T-helper 2 cell treated with Interferon-gamma antibody and Interleukin-4, amounts not matched to agents 100 ng/mL and 5 ng/mL, for 36 hours (primary cell): ENCODE measurements around the gene FOXB1. TPM values are rescaled to one million over a fixed set of nuclear protein-coding genes. Genes with fewer than 3 reads are reported as not detected.

Source experiments
- intact Hi-C: fragments of 100-400 bp; cut with micrococcal nuclease; formaldehyde crosslinking; loops from one replicate; pipeline ENCODE4 v1.15.1; 2023
- total RNA-seq: library from RNA; stranded (reverse); gene quantifications from 2 replicates; pipeline ENCODE4 v1.2.3, GENCODE V29; 2022

Gene FOXB1
- 1.5 and 1.6 TPM in 2 replicates for total RNA-seq

DNA sequence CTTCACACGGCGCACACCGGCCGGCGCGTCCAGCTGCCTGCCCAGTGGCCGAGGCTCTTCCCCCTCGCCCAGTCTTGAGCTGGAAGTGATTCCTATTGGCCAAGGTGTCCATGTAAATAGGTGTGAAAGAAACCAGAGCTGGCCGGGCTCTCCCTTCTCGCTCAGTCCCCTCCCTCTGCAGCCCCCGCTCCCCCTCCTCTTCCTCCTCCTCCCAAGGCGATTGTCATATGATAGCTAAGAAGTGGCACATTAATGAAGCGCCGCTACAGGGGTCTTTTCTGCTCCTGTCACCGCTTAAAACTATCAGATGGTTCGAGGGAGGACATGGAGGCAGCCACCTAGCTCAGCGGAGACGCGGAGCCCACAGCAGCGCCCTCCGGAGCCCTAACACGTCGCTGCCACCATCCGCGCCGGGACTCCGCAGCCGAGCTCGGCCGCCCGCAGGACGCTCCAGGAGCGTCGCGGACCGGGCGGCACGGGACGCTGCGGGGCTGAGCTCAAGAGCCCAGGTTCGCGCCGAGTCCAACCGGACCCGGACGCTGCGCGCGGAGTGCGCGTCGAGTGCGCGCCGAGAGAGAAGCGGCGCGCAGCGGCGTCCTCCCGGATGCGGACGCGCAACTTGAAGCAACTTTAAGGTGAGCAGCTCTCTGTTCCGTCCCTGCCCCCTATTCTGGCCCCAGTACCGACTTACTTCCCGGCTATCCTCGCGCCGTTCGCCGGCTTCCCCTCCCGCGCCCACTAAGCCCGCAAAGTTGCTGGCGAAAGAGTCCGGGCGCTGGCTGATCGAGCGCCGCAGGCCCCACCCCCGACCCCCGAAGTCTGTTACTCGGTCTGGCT is at the start of gene FOXB1:
TSS of gene FOXB1 (plus strand) at position 303 of the 837 bp plus-strand sequence. CDS start 653 bp downstream, outside the sequence.
- intact Hi-C loops = loop anchor here (10.0 kb wide), 1 partner anchor 391 kb away; the partner anchor contains the start of gene ANXA2

DNA sequence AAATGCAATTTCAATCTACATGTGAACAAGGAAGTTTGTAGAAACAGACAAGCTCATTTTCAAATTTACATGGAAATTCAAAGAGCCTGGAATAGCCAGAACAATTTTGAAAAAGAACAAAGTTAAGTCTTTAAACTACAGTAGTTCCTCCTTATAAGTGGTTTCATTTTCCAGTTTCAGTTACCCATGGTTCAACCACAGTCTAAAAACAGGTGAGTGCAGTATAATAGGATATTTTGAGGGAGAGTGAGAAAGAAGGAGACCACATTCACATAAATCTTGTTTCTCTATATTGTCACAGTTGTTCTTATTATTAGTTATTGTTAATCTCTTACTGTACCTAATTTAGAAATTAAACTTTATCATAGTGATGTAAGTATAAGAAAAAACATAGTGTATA is 45.8 kb upstream of the FOXB1 start:
- intact Hi-C loops = no loop called here

- intact Hi-C loops = no loop called here
Measured at GRCh38 chr15:59960318-59960717, 43.8 kb upstream of the FOXB1 start.

DNA sequence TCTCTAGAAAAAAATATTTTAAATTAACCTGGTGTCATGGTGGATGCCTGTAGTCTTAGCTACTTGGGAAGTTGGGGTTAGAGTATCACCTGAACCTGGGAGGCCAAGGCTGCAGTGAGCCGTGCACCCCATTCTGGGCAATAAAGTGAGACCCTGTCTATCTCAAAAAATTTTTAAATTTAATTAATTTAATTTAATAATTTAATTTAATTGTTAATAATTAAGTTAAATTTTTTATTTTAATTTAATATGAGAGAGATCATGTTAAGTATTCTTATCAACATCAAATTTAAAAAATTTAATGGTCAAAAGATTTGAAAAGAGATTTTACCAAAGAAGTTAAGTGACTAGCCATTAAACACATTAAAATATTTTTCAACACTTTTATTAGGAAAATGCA is 40.8 kb upstream of the FOXB1 start:
- intact Hi-C loops = no loop called here

DNA sequence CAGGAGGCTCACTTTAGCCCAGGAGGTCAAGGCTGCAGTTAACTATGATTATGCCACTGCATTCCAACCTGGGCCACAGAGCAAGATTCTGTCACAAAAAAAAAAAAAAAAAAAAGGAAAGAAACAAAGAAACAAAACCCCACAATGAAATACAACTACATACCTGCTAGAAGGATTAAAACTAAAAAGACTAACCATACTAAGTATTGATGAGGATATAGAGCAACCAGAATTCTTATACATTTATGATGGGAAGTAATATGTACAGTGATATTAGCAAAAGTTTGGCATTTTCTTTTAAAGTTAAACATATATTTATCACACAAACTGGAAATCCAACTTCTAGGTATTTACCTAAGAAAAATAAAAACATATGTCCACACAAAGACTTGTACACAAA is 40.2 kb upstream of the FOXB1 start:
- intact Hi-C loops = no loop called here

DNA sequence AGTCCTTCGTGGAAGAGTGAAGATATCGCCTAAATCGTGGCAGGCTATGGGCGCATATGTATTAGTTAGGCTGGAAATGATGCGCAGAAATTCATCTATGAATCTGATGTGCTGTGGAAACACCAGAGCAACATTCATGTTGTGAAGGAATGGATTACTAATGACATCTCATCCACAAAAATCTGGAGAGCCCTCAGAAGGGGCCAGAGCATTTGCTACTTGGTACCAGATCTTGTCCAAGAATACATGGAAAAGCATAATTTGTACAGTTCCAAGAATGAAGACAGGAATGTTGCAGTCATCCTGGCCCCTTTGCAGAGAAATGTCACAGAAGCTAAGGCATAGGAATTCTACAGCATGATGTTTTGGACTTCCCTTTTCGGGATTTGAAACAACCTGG is 38.4 kb upstream of the FOXB1 start:
- intact Hi-C loops = no loop called here

GRCh38 chr15:59966262-59966661 is 37.8 kb upstream of the FOXB1 start:
- intact Hi-C loops = no loop called here

- intact Hi-C loops = no loop called here
Measured at GRCh38 chr15:59968314-59968713, 35.8 kb upstream of the FOXB1 start.

- intact Hi-C loops = no loop called here
Measured at GRCh38 chr15:59972241-59972640, 31.9 kb upstream of the FOXB1 start.

DNA sequence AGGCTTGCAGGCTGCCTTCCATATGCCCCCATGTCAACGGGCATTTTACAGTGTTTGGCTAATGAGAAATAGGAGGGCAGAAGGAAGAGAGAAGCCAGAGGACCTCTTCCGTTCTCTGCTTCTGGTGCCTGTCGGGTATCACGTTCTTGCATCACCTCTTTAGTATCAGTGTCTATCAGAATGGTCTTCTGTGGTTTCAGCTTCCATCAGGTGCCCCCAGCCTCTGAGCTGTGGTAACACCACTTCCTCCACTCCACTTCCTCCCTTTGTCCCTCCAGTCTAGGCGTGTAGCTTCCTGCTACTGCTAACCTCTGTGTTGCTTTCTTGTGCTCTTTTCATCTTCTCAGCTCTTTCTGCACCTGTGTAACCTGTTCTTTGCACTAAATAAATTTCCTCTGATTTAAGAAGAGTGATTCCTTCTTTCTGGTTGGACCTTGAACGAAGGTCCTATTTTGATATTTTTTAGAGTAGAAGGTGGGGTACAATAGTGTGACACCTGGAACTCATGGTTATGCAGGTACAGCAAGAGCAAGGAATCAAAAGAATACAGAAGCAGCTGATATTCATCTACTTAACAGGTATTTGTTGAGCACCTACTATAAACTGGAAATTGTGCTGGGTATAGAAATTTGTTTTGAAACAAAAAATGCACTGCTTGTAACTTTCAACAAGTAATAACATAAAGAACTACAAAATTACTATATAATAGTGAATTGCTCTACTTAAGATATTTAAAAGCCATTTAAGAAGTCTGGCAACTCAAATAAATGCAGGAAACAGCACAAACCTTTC is 27.4 kb upstream of the FOXB1 start:
- intact Hi-C loops = loop anchor here (1.0 to 2.0 kb wide), 5 partner anchors 20 to 287 kb away; partner anchors contain the start of gene BNIP2

GRCh38 chr15:59991834-59992233 is 12.3 kb upstream of the FOXB1 start:
- intact Hi-C loops = no loop called here

DNA sequence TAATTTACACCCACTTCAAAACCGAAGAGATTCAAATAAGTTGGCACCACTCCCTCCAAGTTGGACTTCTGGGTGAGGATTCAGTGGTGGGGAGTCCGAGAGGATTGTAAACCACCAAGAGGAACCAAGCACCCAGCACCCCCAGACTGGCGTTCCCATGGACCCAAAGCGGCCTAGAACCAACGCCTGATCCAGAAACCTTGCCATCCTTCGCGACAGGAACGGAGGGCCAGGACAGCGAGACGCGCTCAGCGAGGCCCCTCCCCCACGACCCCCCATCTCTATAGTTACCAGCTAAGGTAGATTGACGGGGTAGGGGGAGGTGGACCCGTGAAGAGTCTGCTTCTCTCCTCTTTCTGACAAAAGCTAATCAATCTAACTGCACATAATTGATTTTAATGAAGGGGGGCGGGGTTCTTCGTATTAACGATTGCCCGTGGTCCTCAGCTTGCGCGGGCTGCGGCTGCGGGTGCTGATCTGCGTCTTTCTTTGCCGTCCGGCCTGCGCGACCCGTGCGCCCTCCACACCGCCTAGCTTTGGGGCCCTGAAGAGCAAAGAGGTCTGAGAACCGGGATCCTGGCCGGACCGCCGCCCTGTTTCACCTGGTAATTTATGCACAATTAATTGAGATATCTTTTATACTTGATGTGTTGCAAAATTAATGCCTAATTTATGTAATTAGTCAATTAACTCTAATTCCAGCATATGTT is 10.9 kb upstream of the FOXB1 start:
- intact Hi-C loops = no loop called here

GRCh38 chr15:59993950-59994401 is 10.1 kb upstream of the FOXB1 start:
- intact Hi-C loops = no loop called here

GRCh38 chr15:59994526-59994887 is 9.6 kb upstream of the FOXB1 start:
- intact Hi-C loops = no loop called here

DNA sequence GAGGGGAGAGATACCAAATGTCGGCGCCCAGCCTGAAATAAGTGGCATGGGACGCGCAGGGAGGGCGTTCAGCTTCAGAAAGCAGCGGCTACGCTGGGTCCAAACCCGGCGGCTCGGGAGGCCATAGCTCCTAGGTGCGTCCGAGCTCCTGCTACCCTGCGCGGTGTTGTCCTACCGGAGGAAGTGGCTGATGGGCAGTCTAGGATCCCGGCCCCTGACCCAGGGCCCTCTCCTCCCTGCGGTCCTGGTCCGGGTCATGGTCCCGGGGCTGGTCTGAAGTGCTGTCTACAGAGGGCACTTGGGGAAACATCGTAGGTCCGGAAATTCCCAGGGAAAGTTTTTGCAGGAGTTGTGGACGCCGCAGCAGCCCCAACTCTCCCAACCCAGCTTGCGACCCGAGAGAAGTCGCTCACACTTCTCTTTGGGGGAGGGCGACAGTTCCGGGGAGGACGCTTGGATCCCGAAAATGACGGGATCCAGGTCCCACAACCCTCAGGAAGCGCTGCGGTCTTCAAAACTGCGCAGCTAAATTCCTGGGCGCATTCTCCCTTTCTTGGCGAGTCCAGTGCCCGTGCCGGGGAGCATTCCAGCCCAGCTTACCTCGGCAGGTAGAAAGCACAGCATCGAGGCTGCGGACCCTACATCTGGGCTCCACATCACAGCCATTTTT is 9.1 kb upstream of the FOXB1 start:
- intact Hi-C loops = loop anchor here (1.0 kb wide), 1 partner anchor 8 kb away; no protein-coding TSS in a partner anchor

DNA sequence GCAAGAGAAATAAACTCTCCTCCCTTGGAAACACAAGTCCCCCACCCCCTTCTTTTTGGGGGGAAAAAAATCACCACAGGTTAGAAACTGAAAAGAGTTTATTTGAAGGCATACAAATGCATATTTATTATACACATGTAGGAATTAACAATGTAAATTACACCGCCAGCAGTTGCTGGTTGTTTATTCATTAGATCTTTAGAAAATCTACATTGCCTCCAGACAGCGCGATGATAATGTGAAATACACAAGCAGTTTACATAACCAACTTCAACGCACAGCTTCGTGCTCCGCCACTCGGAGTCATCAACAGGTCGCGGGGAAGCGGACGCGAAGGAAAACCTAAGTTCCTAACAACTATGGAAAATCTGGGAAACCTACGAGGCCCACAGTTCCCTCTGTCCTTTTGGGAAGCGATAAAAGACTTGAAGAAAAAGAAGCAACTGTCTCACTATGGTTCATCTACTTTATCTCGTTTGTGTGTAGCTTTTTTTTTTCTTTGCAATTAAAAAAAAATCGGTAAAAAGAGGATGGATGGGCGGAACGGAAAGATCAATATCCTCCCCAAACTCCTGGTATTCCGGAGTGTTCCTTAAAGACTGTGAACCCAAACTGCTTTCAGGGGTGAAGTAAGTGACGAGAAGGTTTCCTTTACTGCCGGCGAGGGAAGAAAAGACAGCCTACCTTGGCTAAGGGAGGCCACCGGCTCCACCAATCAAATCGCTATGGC is 8.4 kb upstream of the FOXB1 start:
- intact Hi-C loops = loop anchor here (1.0 to 2.0 kb wide), 4 partner anchors 8 to 183 kb away; no protein-coding TSS in a partner anchor

DNA sequence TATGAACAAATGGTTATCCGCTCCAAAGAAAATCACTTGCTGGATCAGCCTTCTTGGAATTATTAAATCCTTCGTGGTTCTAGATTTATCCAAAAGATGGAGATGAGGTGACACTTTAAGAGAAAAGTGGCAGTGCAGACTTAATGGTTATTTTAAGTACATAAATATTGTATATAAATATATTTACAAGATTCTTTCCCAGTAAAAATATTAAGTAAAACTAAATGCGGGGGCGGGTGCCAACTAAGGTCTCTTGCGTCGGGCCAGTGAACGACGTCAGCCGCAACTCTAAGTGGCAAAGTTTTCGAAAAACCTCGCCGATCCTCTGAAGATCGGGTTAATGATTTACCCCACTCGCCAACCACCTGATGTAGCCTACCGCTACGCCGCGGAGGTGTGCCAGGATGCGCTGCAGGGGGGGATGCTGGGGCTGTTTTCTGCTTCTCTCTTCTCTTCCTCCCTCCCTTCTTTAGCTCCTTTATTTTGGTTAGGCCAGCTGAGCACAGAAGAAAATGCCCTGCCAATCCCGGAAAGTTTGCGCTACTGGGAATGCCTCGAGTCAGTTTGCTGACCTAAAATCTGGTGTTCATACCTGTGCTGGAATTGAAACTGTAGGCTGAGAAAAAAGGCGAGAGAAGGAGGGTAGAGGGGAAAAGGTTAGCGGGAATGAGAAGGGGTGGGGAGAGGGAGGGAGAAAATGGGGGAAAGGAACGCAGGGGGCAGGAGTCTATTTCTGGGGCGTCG is 7.6 kb upstream of the FOXB1 start:
- intact Hi-C loops = loop anchor here (2.0 kb wide), 3 partner anchors 20 to 182 kb away; no protein-coding TSS in a partner anchor

- intact Hi-C loops = loop anchor here (2.0 kb wide), 3 partner anchors 20 to 182 kb away; no protein-coding TSS in a partner anchor
Measured at GRCh38 chr15:59997070-59997701, 6.9 kb upstream of the FOXB1 start.
